SK-N-SH (cell line): ENCODE data around the gene ARID3A. TPM values are rescaled to one million over a fixed set of nuclear protein-coding genes. Genes with fewer than 3 reads are reported as not detected.

ENCODE experiments used
- CTCF ChIA-PET: fragments of 300-600, 350-600 bp; formaldehyde crosslinking; extraction: SDS; loops from one replicate; lab custom pipeline; 2021; lab: Yijun Ruan, JAX
- POLR2A ChIA-PET: fragments of 350-600 bp; sonication (Branson Sonifier 250); formaldehyde crosslinking; extraction: SDS; loops from one replicate; lab custom pipeline; 2020; ENCODE audit warnings: antibody characterized with exemption, inconsistent platforms; lab: Yijun Ruan, JAX
- DNase-seq: peaks from one replicate; pipeline ENCODE4 v3.0.0; 2012
- H2AFZ ChIP-seq: fragments of 200-600 bp; sonication (generic); 2 replicates; pipeline ENCODE4 v1.8.1; 2016; ENCODE audit warnings: antibody characterized with exemption, mild to moderate bottlenecking, low read depth
- H3F3A ChIP-seq: fragments of 200-600 bp; sonication (generic); replicated peaks from 2 replicates; pipeline ENCODE3; 2016; ENCODE audit warnings: antibody characterized with exemption, mild to moderate bottlenecking; ENCODE audit not compliant: insufficient read depth
- H3K27ac ChIP-seq, 2 experiments: fragments of 200-500 bp in 1 of 2; fragments of 200-600 bp in 1 of 2; sonication (Bioruptor generic) in 1 of 2; sonication (generic), shearing (Covaris generic) in 1 of 2; 2 replicates each; pipeline versions ENCODE4 v1.5.1 to v1.6.1; 2014 to 2016; ENCODE audit warnings: low read depth in 2 of 2, inconsistent platforms in 1 of 2, low read length in 1 of 2, mild to moderate bottlenecking in 1 of 2, mixed read lengths in 1 of 2
- H3K27me3 ChIP-seq: fragments of 200-600 bp; sonication (generic), shearing (Covaris generic); 2 replicates; pipeline ENCODE4 v1.6.1; 2016; ENCODE audit warnings: mixed run types; ENCODE audit not compliant: insufficient read depth
- H3K36me3 ChIP-seq, 2 experiments: fragments of 200-500 bp in 1 of 2; fragments of 200-600 bp in 1 of 2; sonication (Bioruptor generic) in 1 of 2; sonication (generic) in 1 of 2; replicated peaks in 1 of 2; 2 replicates each; pipeline versions ENCODE3 to v1.5.1; 2014 to 2016; ENCODE audit warnings: low read length in 1 of 2, mild to moderate bottlenecking in 1 of 2; ENCODE audit not compliant: insufficient read depth in 2 of 2, control insufficient read depth in 1 of 2
- H3K4me1 ChIP-seq, 2 experiments: fragments of 200-500 bp in 1 of 2; fragments of 200-600 bp in 1 of 2; sonication (Bioruptor generic) in 1 of 2; sonication (generic), shearing (Covaris generic) in 1 of 2; 2 replicates each; pipeline versions ENCODE4 v1.5.1 to v1.6.1; 2014 to 2016; ENCODE audit warnings: low read depth in 1 of 2, low read length in 1 of 2, mixed run types in 1 of 2; ENCODE audit not compliant: insufficient read depth in 2 of 2, control insufficient read depth in 1 of 2
- H3K4me2 ChIP-seq: fragments of 200-600 bp; sonication (generic), shearing (Covaris generic); 2 replicates; pipeline ENCODE4 v1.6.1; 2017; ENCODE audit warnings: mixed run types
- H3K4me3 ChIP-seq, 2 experiments: fragments of 200-500 bp in 1 of 2; fragments of 200-600 bp in 1 of 2; sonication (Bioruptor generic) in 1 of 2; sonication (generic), shearing (Covaris generic) in 1 of 2; 2 replicates each; pipeline versions ENCODE4 v1.5.1 to v1.8.1; 2014 to 2016; ENCODE audit warnings: low read depth in 2 of 2, inconsistent platforms in 1 of 2, low read length in 1 of 2, mild to moderate bottlenecking in 1 of 2, mixed read lengths in 1 of 2, moderate library complexity in 1 of 2
- H3K79me2 ChIP-seq: fragments of 200-600 bp; sonication (generic); 2 replicates; pipeline ENCODE4 v1.8.1; 2017; ENCODE audit warnings: mild to moderate bottlenecking; ENCODE audit not compliant: insufficient read depth
- H3K9ac ChIP-seq: fragments of 200-600 bp; sonication (generic); 2 replicates; pipeline ENCODE4 v1.6.1; 2017; ENCODE audit warnings: mixed run types
- H3K9me2 ChIP-seq: fragments of 200-600 bp; sonication (generic); 2 replicates; pipeline ENCODE4 v1.6.1; 2017; ENCODE audit warnings: mixed run types
- H3K9me3 ChIP-seq: fragments of 200-600 bp; sonication (generic); 2 replicates; pipeline ENCODE4 v1.6.1; 2017; ENCODE audit warnings: mixed run types, mild to moderate bottlenecking, moderate library complexity
- H4K20me1 ChIP-seq: fragments of 200-600 bp; sonication (generic); 2 replicates; pipeline ENCODE4 v1.6.1; 2017; ENCODE audit warnings: mild to moderate bottlenecking, mixed run types; ENCODE audit not compliant: insufficient read depth
- CHD2 ChIP-seq: fragments of 150-350 bp; IDR thresholded peaks from 2 replicates; pipeline ENCODE4 v1.6.1; 2018; ENCODE audit warnings: low read length; ENCODE audit not compliant: partially characterized antibody
- ELF1 ChIP-seq: IDR thresholded peaks from 2 replicates; pipeline ENCODE4 v1.4.0; 2012
- EP300 ChIP-seq, 2 experiments: IDR thresholded peaks; 2 replicates each; pipeline versions ENCODE4 v1.4.0 to v1.6.1; 2012; ENCODE audit warnings: borderline replicate concordance in 1 of 2, low read depth in 1 of 2, low read length in 1 of 2
- GABPA ChIP-seq: IDR thresholded peaks from 2 replicates; pipeline ENCODE4 v1.4.0; 2012; ENCODE audit warnings: low read depth, mild to moderate bottlenecking
- GATA2 ChIP-seq: sonication (generic); formaldehyde crosslinking; IDR thresholded peaks from 2 replicates; pipeline ENCODE4 v1.5.0; 2020; ENCODE audit warnings: mild to moderate bottlenecking, missing genetic modification reagents
- JUND ChIP-seq: IDR thresholded peaks from 2 replicates; pipeline ENCODE4 v1.4.0; 2012
- MEF2A ChIP-seq: IDR thresholded peaks from 2 replicates; pipeline ENCODE4 v1.4.0; 2012; ENCODE audit warnings: low read depth, borderline replicate concordance
- MXI1 ChIP-seq: IDR thresholded peaks from 2 replicates; pipeline ENCODE4 v1.6.1; 2012; ENCODE audit warnings: mild to moderate bottlenecking, low read depth, low read length, improper control_type of control experiment
- NRF1 ChIP-seq: IDR thresholded peaks from 2 replicates; pipeline ENCODE4 v1.6.1; 2012; ENCODE audit warnings: low read depth, mild to moderate bottlenecking, low read length
- POLR2AphosphoS5 ChIP-seq: IDR thresholded peaks from 2 replicates; pipeline ENCODE4 v1.6.1; 2012; ENCODE audit warnings: low read depth, low read length
- RCOR1 ChIP-seq: fragments of 150-350 bp; IDR thresholded peaks from 2 replicates; pipeline ENCODE4 v1.6.1; 2017; ENCODE audit warnings: antibody characterized with exemption, low read length
- RFX5 ChIP-seq: IDR thresholded peaks from 2 replicates; pipeline ENCODE4 v1.6.1; 2012; ENCODE audit warnings: mild to moderate bottlenecking, improper control_type of control experiment, low read length
- RXRA ChIP-seq: IDR thresholded peaks from 2 replicates; pipeline ENCODE4 v1.4.0; 2012; ENCODE audit warnings: low read depth, mild to moderate bottlenecking, borderline replicate concordance
- SIN3A ChIP-seq: IDR thresholded peaks from 2 replicates; pipeline ENCODE4 v1.6.1; 2012; ENCODE audit warnings: low read depth, mild to moderate bottlenecking, low read length, moderate library complexity, borderline replicate concordance
- SMC3 ChIP-seq: IDR thresholded peaks from 2 replicates; pipeline ENCODE4 v1.6.1; 2012; ENCODE audit warnings: low read depth, low read length, improper control_type of control experiment
- TAF1 ChIP-seq: IDR thresholded peaks from 2 replicates; pipeline ENCODE4 v1.6.1; 2012; ENCODE audit warnings: low read depth, mild to moderate bottlenecking, low read length, moderate library complexity, borderline replicate concordance
- TCF12 ChIP-seq: IDR thresholded peaks from 2 replicates; pipeline ENCODE4 v1.4.0; 2012
- TEAD4 ChIP-seq: IDR thresholded peaks from 2 replicates; pipeline ENCODE4 v1.4.0; 2012; ENCODE audit warnings: mild to moderate bottlenecking, borderline replicate concordance; ENCODE audit not compliant: insufficient read depth
- WGBS: methylation state at CpG from one replicate; pipeline ENCODE4 v1.1.6; 2017; ENCODE audit warnings: low lambda C conversion rate; 5-methylcytosine and 5-hydroxymethylcytosine counted together
- polyA plus RNA-seq, 3 experiments: library from polyadenylated mRNA; depleted of rRNA; stranded (reverse); fragments of >200 nt; gene quantifications; 2 replicates each; pipeline ENCODE4 v1.2.3, GENCODE V29; 2012
- TF ChIP-seq, protein P1 (sequence below): IDR thresholded peaks from 2 replicates; pipeline ENCODE4; 2012
- TF ChIP-seq, protein P2 (sequence below): IDR thresholded peaks from 2 replicates; pipeline ENCODE4 v1.4.0; 2012; ENCODE audit warnings: low read depth
- TF ChIP-seq, protein P3 (sequence below): fragments of 200-600 bp; sonication (generic); IDR thresholded peaks from 2 replicates; pipeline ENCODE4 v1.6.1; 2017; ENCODE audit warnings: antibody characterized with exemption, mild to moderate bottlenecking, moderate library complexity
- TF ChIP-seq, protein P4 (sequence below): IDR thresholded peaks from 2 replicates; pipeline ENCODE4 v1.4.0; 2012; ENCODE audit warnings: low read depth, borderline replicate concordance

Gene ARID3A
- polyA plus RNA-seq, 1 of the 3 experiments (the other 2 are of a cell fraction), result 8.6 TPM

DNA sequence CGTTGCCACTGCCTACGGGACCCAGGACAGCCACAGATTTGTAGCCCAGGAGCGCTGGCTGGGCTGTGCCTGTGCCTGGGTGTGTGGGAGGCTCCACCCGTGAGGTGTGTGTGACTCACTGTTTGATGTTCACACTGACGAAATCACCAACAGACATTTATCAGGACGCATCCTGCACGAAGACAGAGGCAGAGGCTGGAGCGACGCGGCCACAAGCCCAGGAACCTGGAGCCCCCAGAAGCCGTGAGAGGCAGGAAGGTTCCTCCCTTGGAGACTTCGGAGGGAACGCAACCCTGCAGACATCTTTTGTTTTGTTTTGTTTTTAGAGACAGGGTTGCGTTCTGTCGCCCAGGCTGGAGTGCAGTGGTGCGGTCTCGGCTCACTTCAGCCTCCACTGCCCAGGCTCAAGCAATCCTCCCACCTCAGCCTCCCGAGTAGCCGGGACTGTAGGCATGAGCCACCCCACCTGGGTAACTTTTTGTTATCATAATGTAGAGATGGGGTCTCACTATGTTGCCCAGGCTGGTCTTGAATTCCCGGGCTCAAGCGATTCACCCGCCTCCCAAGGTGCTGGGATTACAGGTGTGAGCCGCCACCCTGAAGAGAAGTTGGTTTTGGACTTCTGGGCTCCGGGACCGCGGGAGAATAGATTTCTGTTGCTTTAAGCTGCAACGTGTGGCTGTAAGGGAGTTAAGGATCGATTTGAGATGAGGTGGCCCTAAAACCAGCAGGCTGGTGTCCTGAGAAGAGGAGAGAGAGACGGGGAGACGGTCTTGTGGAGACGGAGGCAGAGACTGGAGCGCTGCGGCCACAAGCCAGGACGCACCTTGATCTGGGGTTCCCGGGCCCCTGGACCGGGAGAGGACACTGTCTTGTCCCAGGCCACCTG is 33.4 kb downstream of the ARID3A start:
- ChIA-PET CTCF (interaction anchor here (1.2 to 1.6 kb wide), 2 partner anchors 15 to 37 kb away, joined by 3 read pairs; no protein-coding TSS in a partner anchor), POLR2A (no interaction called here)
- H3K9me2 ChIP-seq, result no peaks in the 10 kb centered on the region
- TF ChIP-seq, protein P1, sequence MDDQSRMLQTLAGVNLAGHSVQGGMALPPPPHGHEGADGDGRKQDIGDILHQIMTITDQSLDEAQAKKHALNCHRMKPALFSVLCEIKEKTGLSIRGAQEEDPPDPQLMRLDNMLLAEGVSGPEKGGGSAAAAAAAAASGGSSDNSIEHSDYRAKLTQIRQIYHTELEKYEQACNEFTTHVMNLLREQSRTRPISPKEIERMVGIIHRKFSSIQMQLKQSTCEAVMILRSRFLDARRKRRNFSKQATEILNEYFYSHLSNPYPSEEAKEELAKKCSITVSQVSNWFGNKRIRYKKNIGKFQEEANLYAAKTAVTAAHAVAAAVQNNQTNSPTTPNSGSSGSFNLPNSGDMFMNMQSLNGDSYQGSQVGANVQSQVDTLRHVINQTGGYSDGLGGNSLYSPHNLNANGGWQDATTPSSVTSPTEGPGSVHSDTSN, result no peak
- TF ChIP-seq MXI1, result no peak
- TF ChIP-seq RFX5, result no peak
- TF ChIP-seq NRF1, result no peak
- no peak for TF ChIP-seq EP300 (IDR thresholded peaks at IDR 0.05; ENCODE audit: borderline replicate concordance in 1 of 2, low read depth in 1 of 2, low read length in 1 of 2)
- TF ChIP-seq RCOR1, result no peak
- TF ChIP-seq TAF1, result no peak
- TF ChIP-seq, protein P2, sequence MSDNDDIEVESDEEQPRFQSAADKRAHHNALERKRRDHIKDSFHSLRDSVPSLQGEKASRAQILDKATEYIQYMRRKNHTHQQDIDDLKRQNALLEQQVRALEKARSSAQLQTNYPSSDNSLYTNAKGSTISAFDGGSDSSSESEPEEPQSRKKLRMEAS, result no peak
- TF ChIP-seq SMC3, result no peak
- no peak for TF ChIP-seq MEF2A
- H4K20me1 ChIP-seq, result peaks cover 11% of the 10 kb centered on the region; the same call in 1 of the 2 replicates
- no peak overlapping the region for H2AFZ ChIP-seq
- H3K79me2 ChIP-seq, result no peaks in the 10 kb centered on the region
- no peak for DNase-seq
- no peaks in the 10 kb centered on the region for H3K27me3 ChIP-seq
- H3K4me3 ChIP-seq, result no peak overlapping the region
- no peak overlapping the region; a peak in 1 of 4 replicates for H3K27ac ChIP-seq
- H3K9ac ChIP-seq, result no peak overlapping the region
- H3K4me2 ChIP-seq, result no peak overlapping the region
- H3F3A ChIP-seq, result no peaks in the 10 kb centered on the region
- H3K4me1 ChIP-seq, result peaks cover 5 to 17% of the 10 kb centered on the region in 2 experiments; a peak in 2 of 4 replicates
- 83% methylated on average over 31 of the region's 36 CpGs for WGBS
- H3K9me3 ChIP-seq, result no peaks in the 10 kb centered on the region
- peaks cover 0 to 2% of the 10 kb centered on the region in 2 experiments for H3K36me3 ChIP-seq

DNA sequence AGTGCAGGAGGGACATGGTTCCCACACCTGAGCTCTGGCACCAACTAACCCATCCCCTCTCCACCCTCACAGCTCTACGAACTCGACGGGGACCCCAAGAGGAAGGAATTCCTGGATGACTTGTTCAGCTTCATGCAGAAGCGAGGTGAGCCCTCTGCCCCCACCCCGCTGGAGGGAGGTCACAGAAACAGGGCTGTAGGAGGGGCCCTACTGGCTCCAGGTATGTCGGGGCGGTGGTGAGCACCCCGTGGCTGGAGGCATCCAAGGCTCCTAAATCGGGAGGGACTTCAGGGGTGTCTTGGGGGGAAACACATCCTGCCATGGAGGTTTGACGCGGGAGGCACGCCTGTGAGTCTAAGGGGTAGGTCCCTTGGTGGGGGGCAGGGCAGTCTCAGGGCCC is 34.2 kb downstream of the ARID3A start:
- H3K79me2 ChIP-seq, result no peaks in the 10 kb centered on the region

More for the DNA sequence above, 34.2 kb downstream of the ARID3A start:
- Histone ChIP-seq H3K9ac (no peak overlapping the region), H3K27ac (no peak overlapping the region), H3K9me2 (no peaks in the 10 kb centered on the region), H3K4me3 (no peak overlapping the region), H3F3A (no peaks in the 10 kb centered on the region), H3K4me1 (peaks cover 5 to 17% of the 10 kb centered on the region in 2 experiments; a peak in 2 of 4 replicates), H3K27me3 (no peaks in the 10 kb centered on the region), H3K9me3 (no peaks in the 10 kb centered on the region), H4K20me1 (peaks cover 5% of the 10 kb centered on the region; the same call in 1 of the 2 replicates), H3K36me3 (peaks cover 3 to 5% of the 10 kb centered on the region in 2 experiments), H3K4me2 (no peak overlapping the region), H2AFZ (no peak overlapping the region)
- CTCF ChIA-PET, result interaction anchor here (1.6 kb wide), 1 partner anchor 15 kb away, joined by 3 read pairs; no protein-coding TSS in a partner anchor
- no peak for TF ChIP-seq EP300 (IDR thresholded peaks at IDR 0.05; ENCODE audit: borderline replicate concordance in 1 of 2, low read depth in 1 of 2, low read length in 1 of 2)
- TF ChIP-seq CHD2, result no peak
- no peak for TF ChIP-seq MXI1
- TF ChIP-seq SIN3A, result no peak
- no peak for TF ChIP-seq TCF12
- no peak for TF ChIP-seq TEAD4
- TF ChIP-seq JUND, result no peak
- TF ChIP-seq, protein P2, result no peak
- no peak for TF ChIP-seq NRF1
- TF ChIP-seq, protein P3, sequence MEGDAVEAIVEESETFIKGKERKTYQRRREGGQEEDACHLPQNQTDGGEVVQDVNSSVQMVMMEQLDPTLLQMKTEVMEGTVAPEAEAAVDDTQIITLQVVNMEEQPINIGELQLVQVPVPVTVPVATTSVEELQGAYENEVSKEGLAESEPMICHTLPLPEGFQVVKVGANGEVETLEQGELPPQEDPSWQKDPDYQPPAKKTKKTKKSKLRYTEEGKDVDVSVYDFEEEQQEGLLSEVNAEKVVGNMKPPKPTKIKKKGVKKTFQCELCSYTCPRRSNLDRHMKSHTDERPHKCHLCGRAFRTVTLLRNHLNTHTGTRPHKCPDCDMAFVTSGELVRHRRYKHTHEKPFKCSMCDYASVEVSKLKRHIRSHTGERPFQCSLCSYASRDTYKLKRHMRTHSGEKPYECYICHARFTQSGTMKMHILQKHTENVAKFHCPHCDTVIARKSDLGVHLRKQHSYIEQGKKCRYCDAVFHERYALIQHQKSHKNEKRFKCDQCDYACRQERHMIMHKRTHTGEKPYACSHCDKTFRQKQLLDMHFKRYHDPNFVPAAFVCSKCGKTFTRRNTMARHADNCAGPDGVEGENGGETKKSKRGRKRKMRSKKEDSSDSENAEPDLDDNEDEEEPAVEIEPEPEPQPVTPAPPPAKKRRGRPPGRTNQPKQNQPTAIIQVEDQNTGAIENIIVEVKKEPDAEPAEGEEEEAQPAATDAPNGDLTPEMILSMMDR, result no peak
- no peak for TF ChIP-seq POLR2AphosphoS5
- TF ChIP-seq, protein P4, sequence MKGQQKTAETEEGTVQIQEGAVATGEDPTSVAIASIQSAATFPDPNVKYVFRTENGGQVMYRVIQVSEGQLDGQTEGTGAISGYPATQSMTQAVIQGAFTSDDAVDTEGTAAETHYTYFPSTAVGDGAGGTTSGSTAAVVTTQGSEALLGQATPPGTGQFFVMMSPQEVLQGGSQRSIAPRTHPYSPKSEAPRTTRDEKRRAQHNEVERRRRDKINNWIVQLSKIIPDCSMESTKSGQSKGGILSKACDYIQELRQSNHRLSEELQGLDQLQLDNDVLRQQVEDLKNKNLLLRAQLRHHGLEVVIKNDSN, result no peak
- TF ChIP-seq ELF1, result no peak
- TF ChIP-seq SMC3, result no peak
- TF ChIP-seq RCOR1, result no peak
- TF ChIP-seq MEF2A, result no peak
- no peak for TF ChIP-seq GABPA
- TF ChIP-seq RXRA, result no peak
- no peak for TF ChIP-seq GATA2 (CRISPR knock-in tag)
- TF ChIP-seq RFX5, result no peak
- POLR2A ChIA-PET, result no interaction called here
- DNase-seq, result no peak
- WGBS, result 55% methylated on average over 5 of the region's 12 CpGs
